Kidney glomerular epithelial cell (primary cell): ENCODE results near the gene DLX3.
"Not testable (repeated sequence)": the region's sequence is repeated elsewhere in the genome, so short reads cannot be mapped to it uniquely, and the experiment has no call there.

Source experiments
- DNase-seq: peaks from one replicate; lab custom pipeline; 2025; lab: John Stamatoyannopoulos, UW

Gene DLX3

DNA sequence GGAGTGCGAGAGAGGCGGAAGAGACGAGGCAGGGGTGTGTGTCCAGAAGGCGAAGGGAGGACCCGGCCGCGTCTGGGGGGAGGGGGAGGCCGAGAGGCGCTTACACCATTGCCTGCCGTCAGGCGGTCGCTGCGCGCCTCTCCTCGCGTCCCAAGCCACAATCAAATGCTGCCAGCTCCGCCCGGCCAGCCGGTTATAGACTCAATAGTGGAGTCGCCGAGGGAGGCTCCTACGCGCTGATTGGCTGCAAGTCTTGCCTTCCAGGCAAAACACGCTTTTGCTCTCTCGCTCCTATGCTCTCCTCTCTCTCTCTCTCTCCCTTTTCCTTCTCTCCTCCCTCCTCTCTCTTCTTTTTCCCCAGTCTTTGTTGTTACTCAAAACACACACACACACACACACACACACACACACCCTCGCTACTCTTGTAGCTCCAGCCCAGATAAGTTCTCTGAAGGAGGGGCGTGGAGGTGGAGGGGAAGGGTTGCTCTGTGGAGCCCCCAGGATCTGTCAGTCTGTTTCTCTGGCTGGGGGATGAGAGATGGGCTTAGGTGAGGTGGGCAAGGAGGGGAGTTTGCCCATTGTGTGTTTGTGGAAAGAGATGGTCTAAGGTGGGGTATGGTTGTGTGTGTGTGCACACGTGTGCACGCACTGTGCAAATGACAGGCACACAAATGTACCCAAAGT, at the start of gene DLX3:
Gene DLX3, minus strand, starts transcription at position 170 of the 684 bp plus-strand sequence. CDS start 226 bp downstream, outside the sequence.
- peak; percentile 19 for DNase-seq

DNA sequence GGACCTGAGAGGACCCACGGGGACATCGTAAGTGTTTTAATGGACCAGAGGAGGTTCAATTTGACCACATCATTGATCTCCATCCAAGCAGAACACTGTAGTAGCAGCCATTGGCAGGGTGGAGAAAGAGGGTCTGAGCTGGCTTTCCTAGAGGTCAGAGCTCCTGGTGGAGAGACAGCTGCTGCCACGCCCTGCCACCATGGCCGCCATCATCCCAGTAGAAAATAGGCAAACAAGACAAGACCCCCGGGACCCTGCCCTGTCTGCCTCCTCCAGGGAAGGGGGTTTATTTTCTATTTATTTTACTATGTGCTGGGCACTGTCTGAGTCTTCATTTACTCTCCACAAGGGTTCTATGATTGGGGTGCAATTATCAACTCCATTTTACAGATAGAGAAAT, 49.5 kb upstream of the DLX3 start:
- DNase-seq, result no peak

DNA sequence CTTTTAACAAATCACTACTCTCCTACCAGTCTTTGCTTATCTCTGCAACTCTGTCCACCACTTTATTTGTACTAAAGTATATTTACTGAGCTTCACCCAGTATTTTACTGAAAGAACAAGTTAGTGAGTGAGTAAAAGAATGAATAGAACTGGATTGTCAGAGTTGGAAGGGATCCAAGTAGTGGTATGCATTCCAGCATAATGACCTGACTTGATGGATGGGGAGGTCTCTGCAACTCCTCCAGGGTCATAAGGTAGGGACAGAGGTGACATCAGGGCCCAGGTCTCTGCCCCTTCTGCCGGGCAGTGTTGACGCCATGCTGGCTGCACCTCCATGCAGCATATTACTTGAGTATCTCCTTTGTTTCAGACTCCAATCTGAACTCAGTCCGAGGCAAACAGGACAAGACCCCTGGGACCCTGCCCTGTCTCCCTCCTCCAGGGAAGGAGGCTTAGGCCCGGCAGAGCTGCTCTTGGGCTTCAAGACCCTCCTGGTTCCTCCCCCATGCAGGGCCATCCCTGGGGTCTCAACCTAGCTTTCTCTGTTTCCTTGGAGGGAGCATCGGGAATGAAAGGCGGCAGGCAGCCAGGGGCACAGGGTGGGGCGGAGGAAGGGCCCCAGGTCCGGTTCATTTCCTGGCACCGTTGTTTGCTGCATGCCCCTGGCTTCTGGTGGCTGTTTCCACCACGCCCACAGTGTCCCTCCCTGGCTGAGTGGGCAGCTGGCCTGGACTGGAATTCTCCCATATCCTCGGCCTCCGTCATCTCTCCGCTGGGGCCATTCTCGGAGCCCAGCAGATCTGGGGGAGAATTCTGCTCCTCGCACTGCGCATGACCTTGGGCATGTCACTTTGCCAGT, 48.5 kb upstream of the DLX3 start:
- DNase-seq, result peak; percentile 84

DNA sequence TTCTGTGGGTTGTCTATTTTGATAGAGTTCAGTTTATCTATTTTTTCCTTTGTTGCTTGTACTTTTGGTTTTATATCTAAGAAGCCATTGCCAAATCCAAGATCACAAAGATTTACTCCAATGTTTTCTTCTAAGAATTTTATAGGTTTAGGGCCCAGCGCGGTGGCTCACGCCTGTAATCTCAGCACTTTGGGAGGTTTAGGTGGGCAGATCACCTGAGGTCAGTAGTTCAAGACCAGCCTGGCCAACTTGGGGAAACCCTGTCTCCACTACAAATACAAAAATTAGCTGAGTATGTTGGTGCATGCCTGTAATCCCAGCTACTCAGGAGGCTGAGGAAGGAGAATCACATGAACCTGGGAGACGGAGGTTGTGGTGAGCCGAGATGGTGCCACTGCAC, 47.2 kb upstream of the DLX3 start:
- no peak for DNase-seq

DNA sequence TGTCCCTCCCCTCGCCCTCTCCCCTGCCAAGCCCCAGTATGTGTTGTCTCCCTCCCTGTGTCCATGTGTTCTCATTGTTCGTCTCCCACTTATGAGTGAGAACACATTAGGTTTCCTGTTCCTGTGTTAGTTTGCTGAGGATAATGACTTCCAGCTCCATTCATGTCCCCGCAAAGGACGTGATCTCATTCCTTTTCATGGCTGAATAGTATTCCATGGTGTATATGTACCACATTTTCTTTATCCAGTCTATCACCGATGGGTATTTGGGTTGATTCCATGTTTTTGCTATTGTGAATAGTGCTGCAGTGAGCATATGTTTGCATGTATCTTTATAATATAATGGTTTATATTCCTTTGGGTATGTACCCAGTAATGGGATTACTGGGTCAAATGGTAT, 45.5 kb upstream of the DLX3 start:
- DNase-seq, result not testable (repeated sequence)

DNA sequence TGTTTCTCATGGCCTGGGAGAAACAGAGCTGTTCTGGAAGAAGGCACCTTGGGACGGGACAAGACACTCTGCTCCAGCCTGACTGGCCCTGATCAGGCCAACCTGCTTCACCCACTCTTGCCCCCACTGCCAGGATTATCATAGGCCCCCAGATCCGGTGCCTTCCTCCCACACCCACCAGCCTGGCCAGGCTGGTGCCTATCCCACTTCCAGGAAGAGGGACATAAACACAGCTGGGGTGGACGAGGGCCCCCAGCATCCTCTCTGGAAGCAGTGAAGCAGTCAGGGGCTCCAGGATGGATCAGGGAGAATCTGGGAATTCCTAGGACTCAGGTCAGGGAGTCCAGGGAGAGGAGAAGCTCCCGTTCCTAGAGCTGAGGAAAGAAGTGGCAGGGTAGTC, 44.0 kb upstream of the DLX3 start:
- no peak for DNase-seq

DNA sequence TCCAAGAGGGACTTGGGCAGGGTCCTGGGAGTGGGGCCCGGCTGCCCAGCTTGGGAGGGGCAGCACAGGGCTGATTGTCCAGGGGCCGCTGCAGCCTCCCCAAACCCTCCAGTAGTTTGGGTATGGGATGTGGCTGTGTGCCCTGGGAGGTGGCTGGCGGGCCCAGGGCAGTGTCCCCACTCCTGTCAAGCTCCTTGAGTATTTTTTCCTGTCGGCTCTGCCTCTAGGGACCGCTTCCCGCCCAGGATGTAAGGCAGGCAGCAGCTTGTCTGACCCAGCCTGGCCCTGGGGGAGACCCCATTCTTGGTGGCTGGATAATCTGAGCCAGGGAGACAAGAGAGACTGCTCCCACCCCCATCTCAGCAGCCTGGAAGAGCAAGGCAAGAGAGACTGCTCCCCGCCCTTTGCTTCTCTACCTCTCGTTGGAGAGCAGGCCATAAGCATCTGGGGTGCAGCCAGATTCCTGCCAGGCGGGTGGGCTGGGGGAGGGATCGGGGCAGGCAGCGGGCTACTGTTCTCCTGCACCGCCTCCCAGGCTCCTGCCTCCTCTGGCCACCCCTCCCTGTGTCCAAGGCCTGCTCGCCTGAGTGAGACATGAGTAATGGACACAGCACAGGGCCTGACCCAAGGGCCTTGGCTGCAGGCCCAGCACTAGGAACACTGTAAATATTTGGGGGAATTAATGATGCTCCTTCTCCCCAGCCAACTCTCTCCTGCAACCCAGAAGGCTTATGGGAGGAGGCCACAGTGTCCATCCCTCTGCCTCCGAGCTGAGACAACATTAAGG, 42.5 kb upstream of the DLX3 start:
- DNase-seq, result peak; percentile 73

DNA sequence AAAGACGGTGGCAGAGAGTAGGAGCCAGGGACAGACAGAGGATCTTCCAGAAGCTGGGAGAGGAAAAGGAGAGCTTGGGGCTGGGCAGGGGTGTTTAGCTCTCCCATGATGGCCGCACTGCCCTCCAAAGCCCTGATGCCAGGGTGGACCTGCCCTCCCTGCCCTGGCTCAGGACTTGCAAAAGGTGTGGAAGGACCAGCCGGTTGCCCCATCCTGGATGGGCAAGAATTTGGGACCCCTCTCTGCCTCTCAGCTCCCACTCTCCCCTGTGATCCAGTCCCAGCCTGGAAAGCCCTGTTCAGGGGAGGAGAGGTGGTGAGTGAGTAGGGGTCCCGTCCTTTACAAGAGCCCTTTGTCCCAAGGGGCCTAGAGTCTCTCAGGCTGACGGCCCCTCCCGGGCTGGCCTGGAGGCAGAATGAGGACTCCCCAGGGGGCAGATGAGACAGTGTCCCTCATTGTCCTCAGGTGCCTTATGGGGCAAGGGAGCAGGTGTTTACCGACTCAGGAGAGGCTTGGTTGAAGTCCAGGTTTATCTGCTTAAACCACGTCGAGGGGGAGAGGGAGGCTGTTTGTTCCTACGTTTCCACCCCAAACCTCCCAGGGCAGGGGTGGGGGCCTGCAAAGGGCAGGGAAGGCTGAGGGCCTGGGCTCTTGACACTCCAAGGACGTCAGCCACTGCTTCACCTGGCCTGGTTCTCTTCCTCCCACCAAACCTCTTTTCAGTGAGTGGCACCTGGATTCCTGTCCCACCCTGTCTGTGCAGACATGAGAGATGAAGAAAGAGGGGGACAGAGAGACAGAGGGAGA, 41.6 kb upstream of the DLX3 start:
- no peak for DNase-seq

DNA sequence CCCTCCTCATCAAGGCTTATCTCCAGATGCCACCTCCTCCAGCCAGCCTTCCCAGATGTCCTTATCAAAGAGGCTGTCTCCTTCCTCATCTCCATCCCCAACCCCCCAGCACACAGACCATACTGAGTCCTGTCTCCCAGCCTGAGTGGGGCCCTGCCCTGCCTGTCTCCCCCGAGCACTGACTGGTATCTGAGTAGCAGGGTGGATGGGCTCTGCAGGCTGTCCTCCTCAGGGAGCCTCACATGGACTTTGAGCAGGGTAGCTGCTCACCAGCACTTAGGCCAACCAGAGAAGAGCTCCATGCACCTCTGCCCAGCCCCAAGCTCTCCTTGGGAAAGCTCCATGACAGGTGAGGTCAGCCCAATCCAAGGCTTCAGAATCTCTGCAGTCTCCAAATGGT, 40.9 kb upstream of the DLX3 start:
- no peak for DNase-seq

DNA sequence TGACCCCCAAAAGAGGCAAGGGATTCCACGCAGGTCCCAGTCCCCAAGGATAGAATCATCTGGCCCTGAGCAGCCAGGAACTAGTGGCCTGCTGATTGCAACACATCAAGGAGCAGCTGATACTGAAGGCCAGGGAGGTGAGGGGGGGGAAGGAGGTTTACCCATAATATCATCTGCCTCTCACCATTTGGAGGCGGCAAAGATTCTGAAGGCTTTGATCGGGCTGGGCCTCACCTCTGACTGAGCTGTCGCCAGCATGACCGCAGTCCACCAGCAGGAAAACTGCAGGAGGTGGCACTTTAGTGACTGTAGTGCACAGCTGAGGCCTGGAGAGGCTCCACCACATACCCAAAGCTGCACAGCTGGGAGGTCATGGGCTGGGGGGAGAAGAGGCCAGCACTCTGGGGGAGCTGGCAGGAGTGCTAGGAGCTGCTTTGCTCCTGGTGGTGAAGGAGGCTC, 40.4 kb upstream of the DLX3 start:
- no peak for DNase-seq

DNA sequence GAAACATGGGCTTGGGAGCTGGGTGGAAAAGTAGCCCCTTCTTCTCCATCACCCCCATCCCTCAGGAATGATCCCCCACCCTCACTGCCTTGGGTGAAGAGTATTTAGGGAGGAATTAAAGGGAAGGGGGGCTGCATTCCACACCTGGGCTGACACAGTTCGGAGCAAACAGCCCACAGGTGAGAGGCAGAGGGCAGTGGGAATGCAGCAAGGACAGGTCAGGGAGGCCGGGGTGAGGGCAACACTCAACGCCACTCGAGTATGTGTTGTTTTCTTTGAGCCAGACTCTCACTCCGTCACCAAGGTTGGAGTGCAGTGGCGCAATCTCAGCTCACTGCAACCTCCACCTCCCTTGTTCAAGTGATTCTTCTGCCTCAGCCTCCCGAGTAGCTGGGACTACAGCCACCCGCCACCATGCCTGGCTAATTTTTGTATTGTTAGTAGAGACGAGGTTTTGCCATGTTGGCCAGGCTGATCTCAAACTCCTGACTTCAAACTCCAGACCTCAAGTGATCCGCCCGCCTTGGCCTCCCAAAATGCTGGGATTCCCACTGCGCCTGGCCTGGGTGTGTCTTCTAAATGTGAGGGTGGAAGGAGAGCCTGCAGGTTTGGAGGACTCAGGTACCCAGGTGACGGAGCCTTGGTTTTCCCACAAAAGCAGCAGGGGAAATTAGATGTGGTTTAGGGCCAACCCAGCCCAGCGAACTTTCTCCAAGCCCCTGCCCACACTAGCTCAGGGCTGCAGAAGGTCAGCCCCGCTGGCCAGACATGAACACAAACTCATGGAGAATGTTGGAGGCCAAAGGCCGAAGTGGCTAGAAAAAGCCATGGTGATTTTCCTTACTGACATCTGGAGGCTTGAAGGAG, 39.7 kb upstream of the DLX3 start:
- DNase-seq, result no peak

DNA sequence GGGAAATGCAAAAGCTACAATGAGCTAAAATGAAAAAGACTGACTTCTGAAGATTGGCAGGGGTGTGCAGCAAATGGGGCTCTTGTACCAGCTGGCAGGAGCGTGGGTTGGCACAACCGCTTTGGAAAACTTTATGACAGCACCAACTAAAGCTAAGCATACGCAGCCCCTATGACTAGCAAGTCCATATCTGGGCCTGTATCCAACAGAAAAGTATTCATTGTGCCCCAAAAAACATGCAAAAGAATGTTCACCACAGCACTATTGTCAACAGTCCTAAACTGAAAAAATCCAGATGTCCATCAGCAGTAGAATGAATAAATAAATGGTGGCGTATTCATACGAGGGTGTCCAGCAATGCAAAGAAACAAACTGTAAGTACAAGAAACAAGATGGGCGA, 38.3 kb upstream of the DLX3 start:
- no peak for DNase-seq

DNA sequence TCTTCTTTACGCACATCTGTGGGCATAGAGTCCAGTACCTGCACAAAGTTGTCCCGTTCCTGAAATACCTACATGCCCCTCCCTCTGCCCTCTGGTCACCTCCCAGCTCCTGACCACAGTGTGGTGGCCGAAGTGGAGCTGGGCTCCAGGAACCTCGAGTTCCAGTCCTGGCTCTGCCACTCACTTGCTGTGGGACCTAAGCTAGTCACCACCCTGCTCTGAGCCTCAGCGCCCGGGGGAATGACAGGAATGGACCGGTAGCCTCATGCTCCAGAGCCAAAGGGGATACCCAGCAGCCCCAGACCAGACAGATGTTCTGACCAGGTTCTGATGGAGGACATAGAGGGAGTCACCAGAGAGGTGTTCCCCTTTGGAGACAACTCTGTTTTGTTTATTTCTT, 34.2 kb upstream of the DLX3 start:
- DNase-seq, result no peak

DNA sequence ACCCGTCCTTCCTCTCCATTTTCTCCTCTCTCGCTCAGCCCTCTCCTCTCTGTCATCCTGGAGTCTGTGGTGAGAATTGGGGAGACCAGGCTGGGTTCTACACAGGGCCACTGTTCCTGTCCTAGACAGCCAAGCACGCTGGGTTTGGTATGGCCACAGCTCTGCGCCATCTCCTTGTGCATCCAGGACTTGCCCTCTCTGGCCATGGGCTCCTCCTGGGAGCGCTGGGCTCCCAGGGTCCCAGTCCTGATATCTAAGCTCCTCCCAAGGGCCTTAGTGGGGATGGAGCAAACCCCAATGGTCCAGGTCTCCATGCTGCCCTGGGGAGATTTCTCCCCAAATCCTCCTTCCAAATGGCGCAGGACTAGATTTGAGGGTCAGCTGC, 33.7 kb upstream of the DLX3 start:
- DNase-seq, result no peak

DNA sequence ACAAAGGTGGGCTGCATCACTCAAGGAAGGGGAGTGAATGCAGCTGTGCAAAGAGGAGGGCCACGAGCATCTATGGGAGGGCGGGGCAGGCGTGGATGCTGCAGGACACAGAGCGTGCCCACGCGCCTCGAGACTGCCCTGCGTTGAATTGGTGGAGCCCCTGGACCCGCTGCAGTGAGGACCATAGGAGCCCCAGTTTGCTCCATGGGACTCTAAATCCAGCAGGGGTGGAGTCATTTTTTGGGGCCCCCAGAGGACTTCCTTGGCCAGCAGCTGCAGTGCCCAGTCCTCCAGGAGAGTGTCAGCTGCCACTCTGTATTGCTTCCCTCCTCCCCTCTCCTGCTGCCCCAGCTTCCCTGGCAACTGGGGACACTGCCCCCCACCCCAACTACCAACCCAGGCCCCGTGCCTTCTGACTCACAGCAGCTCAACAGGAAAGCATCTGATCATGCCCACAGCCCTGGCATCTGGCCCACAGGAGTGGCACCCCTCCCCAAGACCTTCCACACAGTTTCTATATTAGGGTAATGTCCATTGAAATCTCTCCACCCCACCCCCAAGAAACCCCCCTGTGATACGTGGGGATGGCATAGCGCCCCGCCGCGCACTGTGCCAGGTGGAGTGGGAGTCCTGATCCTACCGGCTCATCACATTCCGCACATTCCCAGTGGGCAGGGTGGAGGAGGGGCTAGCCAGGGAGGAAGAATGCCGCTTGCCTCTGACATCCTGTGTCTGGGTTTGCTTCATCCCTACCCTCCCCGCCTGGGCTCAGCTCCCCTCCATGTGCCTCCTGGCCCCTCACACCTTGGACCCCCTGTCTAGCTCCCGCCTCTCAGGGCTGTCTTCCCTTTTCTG, 33.1 kb upstream of the DLX3 start:
- DNase-seq, result peak; percentile 100

DNA sequence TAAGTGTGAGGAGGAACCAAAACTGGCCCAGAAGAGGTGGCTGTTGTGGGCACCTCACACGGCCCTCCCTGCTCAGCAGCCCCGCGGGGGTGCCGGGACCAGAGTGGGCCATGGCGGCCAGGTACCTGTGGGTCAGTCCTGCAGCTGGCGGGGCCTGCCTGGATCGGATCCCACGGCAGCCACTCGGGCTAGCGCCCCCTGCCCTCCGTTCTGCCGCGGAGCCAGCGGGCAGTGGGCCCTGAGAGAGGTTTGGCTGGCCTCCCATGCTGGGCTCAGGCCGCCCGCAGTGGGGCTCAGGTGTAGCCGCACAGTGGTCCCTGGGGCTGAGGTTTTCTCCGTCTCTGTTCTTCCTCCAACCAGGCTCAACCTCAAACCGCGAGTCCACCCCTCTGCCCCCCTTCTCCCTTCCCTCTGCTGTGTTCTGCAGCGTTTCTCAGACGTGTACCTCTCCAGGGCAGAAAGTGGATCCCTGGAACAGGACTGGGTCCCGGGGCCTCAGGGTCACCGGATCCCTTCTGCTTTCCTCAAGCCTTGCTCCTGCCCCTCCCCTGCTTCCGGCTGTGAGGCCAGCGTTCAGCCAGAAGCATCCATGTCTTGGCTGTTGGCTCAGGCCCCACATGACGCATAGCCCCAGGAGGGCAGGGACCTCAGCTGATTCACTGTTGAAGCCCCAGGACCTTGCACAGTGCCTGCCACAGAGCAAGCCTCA, 32.3 kb upstream of the DLX3 start:
- DNase-seq, result peak; percentile 83

DNA sequence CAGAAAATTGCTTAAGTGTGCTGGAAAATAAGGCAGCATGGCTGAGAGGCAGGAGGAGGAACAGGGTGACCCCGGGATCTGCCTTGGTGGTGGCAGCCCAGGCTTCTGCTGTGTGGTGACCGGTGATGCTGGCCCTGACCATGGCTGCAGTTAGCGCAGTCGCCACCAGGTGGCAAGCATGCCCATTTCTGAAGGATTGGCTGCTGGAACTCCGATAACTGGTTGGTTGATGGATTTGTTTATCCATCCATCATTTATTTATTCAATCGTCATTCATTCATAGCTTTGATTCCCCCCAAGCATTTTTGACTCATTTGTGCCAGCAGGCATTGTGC, 31.8 kb upstream of the DLX3 start:
- DNase-seq, result peak; percentile 92

DNA sequence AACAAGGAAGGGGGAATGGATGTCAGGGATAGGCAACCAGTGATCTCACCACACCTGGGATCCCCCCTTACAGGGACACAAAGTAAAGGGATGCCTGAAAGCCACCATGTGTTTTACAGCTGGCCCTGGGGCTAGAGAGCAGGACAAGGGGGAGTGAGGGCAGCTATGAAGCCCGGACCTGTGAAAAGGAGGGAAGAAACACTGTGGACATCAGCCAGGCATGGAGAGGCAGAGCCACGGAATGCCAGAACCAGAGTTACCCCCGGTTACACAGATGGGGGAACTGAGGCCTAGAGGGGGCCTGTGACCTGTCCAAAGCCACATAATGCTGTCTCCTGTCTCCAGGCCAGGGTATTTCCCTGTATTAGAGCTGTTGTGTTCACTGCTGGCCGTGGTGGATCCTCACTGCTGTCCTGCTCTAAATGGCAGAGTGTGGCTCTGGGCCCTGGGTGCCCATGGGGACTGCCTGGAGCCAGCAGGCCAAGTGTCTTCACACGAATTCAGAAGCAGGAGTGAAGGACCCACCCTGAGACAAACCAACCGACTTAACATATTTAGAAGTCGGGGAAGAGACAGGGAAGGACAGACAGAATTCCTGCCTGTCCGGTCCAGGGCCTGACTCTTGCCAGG, 31.1 kb upstream of the DLX3 start:
- DNase-seq, result no peak

DNA sequence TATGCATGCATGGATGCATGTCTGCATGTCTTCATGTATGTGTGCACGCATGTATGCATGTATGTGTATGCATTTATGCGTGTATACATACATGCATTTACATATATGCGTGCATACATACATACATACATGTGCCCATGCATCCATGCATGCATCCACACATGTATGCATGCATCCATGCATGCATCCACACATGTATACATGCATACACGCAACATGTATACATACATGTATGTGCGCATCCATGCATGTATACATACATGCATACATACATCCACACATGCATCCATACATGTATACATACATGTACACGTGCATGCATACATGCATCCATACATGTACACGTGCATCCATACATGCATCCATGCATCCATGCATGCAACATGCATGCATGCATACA, 29.8 kb upstream of the DLX3 start:
- no peak for DNase-seq
